Transverse colon (tissue), 4 donors: ENCODE results near the gene REEP6. TPM values are rescaled to one million over a fixed set of nuclear protein-coding genes. Genes with fewer than 3 reads are reported as not detected.

Experiments
- DNase-seq: peaks from one replicate; pipeline ENCODE4 v3.0.0-alpha.2; 2019
- H3K27ac ChIP-seq, 4 donors: fragments of 200-600 bp; sonication (generic); 2 replicates each; pipeline ENCODE4 v1.5.1; 2016 to 2018; ENCODE audit warnings: inconsistent platforms in 4 of 4
- H3K27me3 ChIP-seq: fragments of 200-600 bp; sonication (generic); 2 replicates; pipeline ENCODE4 v1.5.1; 2017; ENCODE audit warnings: inconsistent platforms
- H3K36me3 ChIP-seq, 4 donors: fragments of 200-600 bp; sonication (generic); 2 replicates each; pipeline ENCODE4 v1.5.1; 2017 to 2019; ENCODE audit warnings: inconsistent platforms in 4 of 4
- H3K4me1 ChIP-seq, 4 donors: fragments of 200-600 bp; sonication (generic); 2 replicates each; pipeline ENCODE4 v1.5.1; 2017 to 2020; ENCODE audit warnings: inconsistent platforms in 4 of 4
- H3K4me3 ChIP-seq, 4 donors: fragments of 200-600 bp; sonication (generic); 1 replicate in 1 of 4; 2 replicates in 3 of 4; pipeline versions ENCODE4 v1.5.1 to v1.6.1; 2017 to 2019; ENCODE audit warnings: inconsistent platforms in 4 of 4
- H3K9me3 ChIP-seq, 2 donors: fragments of 200-600 bp; sonication (generic); 2 replicates each; pipeline ENCODE4 v1.5.1; 2017 to 2019; ENCODE audit warnings: inconsistent platforms in 2 of 2
- CTCF ChIP-seq, 5 experiments: fragments of 200-600 bp in 3 of 5; fragments of 450-650 bp in 2 of 5; sonication (generic) in 3 of 5; IDR thresholded peaks; 1 replicate in 2 of 5; 2 replicates in 3 of 5; pipeline ENCODE4 v1.5.1; 2016 to 2017; ENCODE audit warnings: antibody characterized with exemption in 5 of 5, inconsistent platforms in 3 of 5, mild to moderate bottlenecking in 2 of 5, moderate library complexity in 1 of 5
- EP300 ChIP-seq: sonication (generic); formaldehyde crosslinking; IDR thresholded peaks from one replicate; pipeline ENCODE4 v1.6.1; 2017; ENCODE audit warnings: antibody characterized with exemption, low read depth
- POLR2A ChIP-seq: fragments of 450-650 bp; IDR thresholded peaks from one replicate; pipeline ENCODE4 v1.6.1; 2016; ENCODE audit warnings: antibody characterized with exemption, mild to moderate bottlenecking, moderate library complexity
- POLR2AphosphoS5 ChIP-seq, 3 donors: sonication (generic); formaldehyde crosslinking; IDR thresholded peaks; one replicate each; pipeline ENCODE4 v1.6.1; 2016; ENCODE audit warnings: antibody characterized with exemption in 3 of 3
- WGBS, 2 donors: methylation state at CpG; one replicate each; pipeline ENCODE4 v1.1.5; 2018; ENCODE audit warnings: low coverage in 1 of 2; 5-methylcytosine and 5-hydroxymethylcytosine counted together
- in situ Hi-C, 4 donors: fragments of 200-750 bp; cut with MboI; loops; one replicate each; pipeline versions ENCODE4 v1.15.0 to v1.15.1; 2017; ENCODE audit warnings: low sequenced_read_pairs in 3 of 4, low pct_ligation_motif_present in 1 of 4, low pct_unique_long_range_greater_than_20kb in 1 of 4
- intact Hi-C: fragments of 100-400 bp; cut with DNase I; formaldehyde crosslinking; loops from one replicate; pipeline ENCODE4 v1.15.1; 2023; ENCODE audit warnings: low total_unique reads
- total RNA-seq, 4 donors: library from RNA; depleted of rRNA; stranded (reverse); fragments of >200 nt; gene quantifications; one replicate each; pipeline ENCODE4 v1.1.0, GENCODE V29; 2016

The REEP6 gene
- total RNA-seq, 4 donors from 2014 or later: 2.2 to 3.3 TPM; not detected in 2

GRCh38 chr19:1471515-1472160 lies 19.3 kb upstream of the REEP6 start:
- in situ Hi-C loops (no loop called here), intact Hi-C loops (no loop called here)
- peaks cover 0 to 6% (median 0%) of the 10 kb centered on the region in 4 donors for H3K36me3 ChIP-seq
- TF ChIP-seq POLR2AphosphoS5 (IDR thresholded peaks at IDR 0.05) (no peak), CTCF (IDR thresholded peaks at IDR 0.05) (no peak)
- H3K9me3 ChIP-seq: no peaks in the 10 kb centered on the region
- no peak for DNase-seq
- H3K4me1 ChIP-seq: peaks cover 33 to 54% (median 47%) of the 10 kb centered on the region in 4 donors
- H3K27ac ChIP-seq: no peak overlapping the region
- peak overlapping the region in 1 of 4 donors; percentile 45 for H3K4me3 ChIP-seq
- peaks cover 75% of the 10 kb centered on the region for H3K27me3 ChIP-seq
- WGBS, 2 donors: 17 to 100% methylated on average over 1 to 23 of the region's 24 CpGs

GRCh38 chr19:1472231-1473084 lies 18.5 kb upstream of the REEP6 start:
- peaks cover 31 to 48% (median 43%) of the 10 kb centered on the region in 4 donors for H3K4me1 ChIP-seq
- in situ Hi-C loops: no loop called here
- no peak for TF ChIP-seq CTCF (IDR thresholded peaks at IDR 0.05)
- TF ChIP-seq POLR2AphosphoS5 (IDR thresholded peaks at IDR 0.05): no peak
- TF ChIP-seq POLR2A: no peak
- TF ChIP-seq EP300: no peak
- no peak overlapping the region for H3K27ac ChIP-seq
- H3K36me3 ChIP-seq: peaks cover 0 to 6% (median 0%) of the 10 kb centered on the region in 4 donors
- intact Hi-C loops: no loop called here
- H3K9me3 ChIP-seq: no peaks in the 10 kb centered on the region
- H3K4me3 ChIP-seq: no peak overlapping the region
- no peak for DNase-seq
- WGBS, 2 donors: 60 to 62% methylated on average over 1 to 43 of the region's 44 CpGs
- H3K27me3 ChIP-seq: peaks cover 66% of the 10 kb centered on the region

GRCh38 chr19:1473085-1473851 lies 17.7 kb upstream of the REEP6 start:
- in situ Hi-C loops: no loop called here
- intact Hi-C loops: no loop called here
- H3K27me3 ChIP-seq: peaks cover 58% of the 10 kb centered on the region

More at GRCh38 chr19:1473085-1473851, 17.7 kb upstream of the REEP6 start:
- H3K4me1 ChIP-seq: peaks cover 29 to 48% (median 43%) of the 10 kb centered on the region in 4 donors
- H3K9me3 ChIP-seq: no peaks in the 10 kb centered on the region
- H3K4me3 ChIP-seq: no peak overlapping the region
- H3K36me3 ChIP-seq: peaks cover 0 to 6% (median 0%) of the 10 kb centered on the region in 4 donors
- 60 to 78% methylated on average over 2 to 20 of the region's 20 CpGs for WGBS, 2 donors
- H3K27ac ChIP-seq: no peak overlapping the region
- no peak for DNase-seq
- TF ChIP-seq EP300: no peak
- TF ChIP-seq POLR2A: no peak
- TF ChIP-seq POLR2AphosphoS5 (IDR thresholded peaks at IDR 0.05): no peak
- TF ChIP-seq CTCF (IDR thresholded peaks at IDR 0.05): no peak
